Suppressor macrophage treated with lipopolysaccharide for 4 hours (primary cell): ENCODE data around the gene PRMT1.
A peak's percentile ranks its signal among the peaks of the same experiment; 100 is the strongest.

Experiments
- DNase-seq: peaks from one replicate; pipeline ENCODE4 v3.0.0-alpha.2; 2020

Gene PRMT1

DNA sequence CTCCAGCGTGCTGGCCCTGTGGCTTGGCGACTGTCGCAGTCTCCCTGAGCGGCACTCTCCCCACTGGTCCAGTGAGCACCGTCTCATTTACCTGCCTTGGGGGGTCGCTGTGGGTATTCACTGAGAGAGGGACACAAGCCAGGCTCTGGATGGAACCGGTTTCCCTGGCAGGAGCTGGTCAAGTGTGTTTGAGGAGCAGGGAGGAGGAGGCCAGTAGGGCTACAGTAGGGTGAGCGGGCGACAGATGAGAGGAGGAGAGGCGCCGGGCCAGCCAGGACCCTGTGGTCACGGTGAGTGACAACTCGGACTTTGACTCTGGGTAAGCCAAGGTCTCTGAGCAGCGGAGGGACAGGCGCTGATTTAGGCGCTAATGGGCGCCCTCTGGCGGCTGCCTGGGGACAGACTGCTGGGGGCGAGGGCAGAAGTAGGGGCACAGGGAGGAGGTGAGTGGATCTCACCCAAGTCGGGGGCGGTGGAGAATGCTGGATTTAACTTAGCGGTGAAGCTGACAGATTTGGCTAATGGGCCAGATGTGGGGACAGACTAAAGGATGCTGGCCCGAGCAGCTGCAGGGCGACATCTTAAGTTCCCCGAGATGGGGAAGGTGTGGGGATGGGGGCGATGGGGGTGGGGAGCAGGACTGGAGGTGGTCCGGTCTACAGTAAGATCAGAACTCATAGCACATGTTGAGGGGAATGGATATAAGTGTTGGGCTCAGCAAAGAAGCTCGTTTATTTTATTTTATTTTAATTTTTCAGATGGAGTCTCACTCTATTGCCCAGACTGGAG is 4.7 kb upstream of the PRMT1 start:
- peak; percentile 81 for DNase-seq

- peak; percentile 95 for DNase-seq
Measured at GRCh38 chr19:49676136-49676783, 811 bp upstream of the PRMT1 start.

DNA sequence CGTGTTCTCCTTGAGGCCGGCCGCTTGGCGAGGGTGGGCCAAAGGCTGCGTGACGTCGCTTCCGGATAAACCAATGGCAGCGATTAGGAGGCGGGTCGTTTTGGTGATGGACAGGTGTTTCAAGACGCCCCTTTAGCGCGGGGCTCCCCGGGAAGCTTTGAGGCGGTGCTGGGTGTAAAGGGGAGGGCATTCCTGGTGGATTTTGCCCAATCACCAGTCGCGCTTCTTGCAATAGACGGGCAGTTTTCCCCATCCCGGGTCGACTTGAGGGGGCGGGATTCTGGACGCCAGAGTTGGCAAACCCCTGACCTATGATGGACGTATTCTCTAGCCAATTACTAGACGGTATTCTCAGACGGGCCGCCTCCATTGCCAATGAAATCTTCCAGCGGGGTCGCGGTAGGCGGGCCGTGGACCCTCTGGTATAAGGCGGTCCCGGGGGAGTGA is 264 bp upstream of the PRMT1 start:
- DNase-seq = peak; percentile 100

DNA sequence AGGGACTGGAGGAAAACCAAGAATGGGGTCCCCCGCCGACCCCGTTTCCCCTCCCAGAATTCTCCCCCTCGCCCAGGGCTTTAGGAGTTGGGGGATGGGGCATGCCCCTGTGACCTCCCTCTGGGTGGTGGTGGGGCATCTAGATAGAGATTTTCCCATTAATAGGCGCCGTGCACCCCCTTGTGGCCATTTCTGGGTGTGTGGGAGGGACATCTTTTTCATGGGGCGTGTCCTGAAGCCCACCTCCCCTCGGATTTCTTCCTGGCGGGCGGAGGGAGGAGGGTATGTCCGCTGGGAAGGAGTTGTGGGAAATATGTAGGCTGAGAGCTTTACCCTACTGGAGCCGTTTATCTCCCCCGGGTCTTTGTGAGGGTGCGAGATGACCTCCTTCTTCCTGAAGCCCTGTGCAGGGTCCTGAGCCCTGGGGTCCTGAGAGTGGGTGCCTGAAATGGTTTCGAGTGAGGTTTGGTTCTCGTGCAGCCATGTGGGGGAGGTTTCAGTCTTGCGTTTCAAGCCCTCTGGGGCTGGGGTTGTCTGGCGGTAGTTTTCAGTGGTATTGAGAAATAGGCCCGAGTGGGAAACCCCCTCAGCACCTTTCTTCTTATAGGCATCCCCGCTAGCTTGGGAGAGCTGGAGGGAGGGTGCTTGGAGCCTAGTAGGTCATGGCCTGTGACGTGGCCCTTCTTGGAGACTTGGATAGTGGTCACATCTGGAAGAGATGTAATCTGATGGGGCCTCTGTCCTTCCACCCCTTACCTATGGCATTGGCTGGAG is 1.0 kb downstream of the PRMT1 start:
- DNase-seq = peak; percentile 78

DNA sequence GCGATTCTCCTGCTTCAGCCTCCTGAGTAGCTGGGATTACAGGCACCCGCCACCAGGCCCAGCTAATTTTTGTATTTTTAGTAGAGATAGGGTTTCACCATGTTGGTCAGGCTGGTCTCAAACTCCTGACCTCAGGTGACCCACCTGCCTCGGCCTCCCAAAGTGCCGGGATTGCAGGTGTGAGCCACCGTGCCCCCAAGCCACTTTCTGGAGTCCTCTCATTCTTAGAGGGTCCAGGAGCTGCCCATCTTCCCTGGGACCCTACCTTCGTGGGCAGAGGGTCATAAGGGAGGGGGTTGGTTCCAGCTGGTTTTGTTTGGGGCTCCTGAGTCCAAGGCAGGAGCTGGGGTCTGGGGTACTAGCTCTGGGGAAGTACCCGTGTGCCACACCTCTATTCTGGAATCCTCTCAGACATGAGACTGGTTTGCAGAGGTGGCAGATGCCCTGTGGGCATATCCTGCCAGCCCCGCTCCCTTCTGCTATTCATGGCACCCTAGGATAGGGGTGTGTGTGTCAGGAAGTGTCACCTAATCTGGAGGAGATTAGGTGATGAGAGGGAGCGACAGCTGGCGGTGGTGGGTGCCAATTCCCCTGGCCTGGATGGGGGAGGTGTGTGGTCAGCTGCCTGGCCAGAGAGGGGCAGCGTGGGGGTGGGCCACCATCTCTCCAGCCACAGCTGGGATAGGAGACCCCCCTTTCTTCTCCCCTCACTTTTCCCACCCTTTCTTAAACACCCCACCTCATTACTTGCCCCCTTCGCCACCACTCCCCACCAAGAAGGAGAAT is 2.1 kb downstream of the PRMT1 start:
- DNase-seq = no peak

DNA sequence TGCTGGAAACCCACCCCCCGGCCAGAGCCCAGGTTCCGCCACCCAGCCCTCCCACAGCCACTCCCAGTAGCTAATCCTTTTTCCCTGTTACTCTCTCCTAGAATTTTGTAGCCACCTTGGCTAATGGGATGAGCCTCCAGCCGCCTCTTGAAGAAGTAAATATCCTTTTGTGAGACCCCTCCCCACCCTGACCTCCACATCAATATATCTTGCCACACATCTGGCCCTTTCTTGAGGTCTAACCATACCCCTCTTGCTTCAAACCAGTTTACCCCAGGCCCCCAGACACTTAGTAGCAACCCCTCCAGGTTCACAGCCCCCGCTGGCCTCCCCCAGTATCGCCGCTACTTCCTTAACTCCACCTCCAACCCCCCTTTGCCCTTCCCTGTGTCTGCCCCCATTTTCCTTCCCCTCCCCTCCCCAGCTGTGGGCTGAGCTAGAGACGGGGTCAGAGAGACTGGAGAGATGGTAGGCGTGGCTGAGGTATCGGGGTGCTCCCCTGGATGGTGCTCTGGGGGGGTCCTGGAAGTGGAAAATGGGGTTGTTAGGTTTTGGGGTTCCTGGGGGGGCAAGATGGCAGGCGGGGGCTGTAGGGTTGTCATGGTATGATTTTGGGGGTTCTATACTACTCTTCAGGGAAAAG is 2.8 kb downstream of the PRMT1 start:
- no peak for DNase-seq

DNA sequence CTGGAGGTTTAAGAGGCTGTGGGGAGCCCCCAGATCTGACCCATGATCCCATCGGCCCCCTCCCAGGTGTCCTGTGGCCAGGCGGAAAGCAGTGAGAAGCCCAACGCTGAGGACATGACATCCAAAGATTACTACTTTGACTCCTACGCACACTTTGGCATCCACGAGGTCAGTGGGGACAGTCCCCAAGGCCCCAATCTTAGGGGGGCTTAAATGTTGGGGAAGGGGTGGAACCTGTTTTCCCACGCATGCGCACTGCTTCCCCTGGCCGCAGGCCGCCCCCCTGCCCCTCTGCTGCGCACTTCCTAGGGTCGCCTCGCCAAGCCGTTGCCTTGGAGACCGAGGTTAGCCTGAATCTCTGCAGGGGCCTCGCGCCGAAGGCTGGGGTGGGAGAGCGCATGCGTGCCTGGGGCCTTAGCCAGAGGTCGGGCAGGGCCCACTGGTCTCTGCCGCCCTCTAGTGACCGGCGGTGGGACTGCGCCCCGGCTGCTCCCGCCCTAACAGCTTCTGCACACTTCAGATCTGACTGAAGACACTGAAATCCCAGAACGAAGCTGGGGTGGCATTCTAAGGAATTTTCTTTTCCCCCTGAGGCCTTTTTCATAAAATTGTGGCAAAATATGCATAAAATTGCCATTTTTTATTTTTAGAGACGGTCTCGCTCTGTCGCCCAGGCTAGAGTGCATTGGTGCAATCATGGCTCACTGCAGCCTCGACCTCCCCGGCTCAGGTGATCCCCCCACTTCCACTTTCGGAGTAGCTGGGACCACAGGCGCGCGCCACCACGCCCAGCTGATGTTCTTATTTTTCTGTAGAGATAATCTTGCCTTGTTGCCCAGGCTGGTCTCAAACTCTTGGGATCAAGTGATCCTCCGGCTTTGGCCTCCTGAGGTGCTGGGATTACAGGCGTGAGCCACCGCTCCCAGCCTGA is 3.6 kb downstream of the PRMT1 start:
- peak; percentile 95 for DNase-seq

DNA sequence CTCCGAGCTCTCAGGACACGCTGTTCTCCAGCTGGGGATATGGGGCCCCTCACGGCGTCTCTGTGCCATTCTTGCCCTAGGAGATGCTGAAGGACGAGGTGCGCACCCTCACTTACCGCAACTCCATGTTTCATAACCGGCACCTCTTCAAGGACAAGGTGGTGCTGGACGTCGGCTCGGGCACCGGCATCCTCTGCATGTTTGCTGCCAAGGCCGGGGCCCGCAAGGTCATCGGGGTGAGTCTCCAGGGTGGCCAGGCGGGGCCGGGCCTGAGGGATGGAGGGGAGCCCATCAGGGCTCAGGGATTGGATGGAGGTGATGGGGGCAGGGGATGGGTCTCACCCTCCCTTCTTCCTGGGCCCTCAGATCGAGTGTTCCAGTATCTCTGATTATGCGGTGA is 4.8 kb downstream of the PRMT1 start:
- DNase-seq = no peak

DNA sequence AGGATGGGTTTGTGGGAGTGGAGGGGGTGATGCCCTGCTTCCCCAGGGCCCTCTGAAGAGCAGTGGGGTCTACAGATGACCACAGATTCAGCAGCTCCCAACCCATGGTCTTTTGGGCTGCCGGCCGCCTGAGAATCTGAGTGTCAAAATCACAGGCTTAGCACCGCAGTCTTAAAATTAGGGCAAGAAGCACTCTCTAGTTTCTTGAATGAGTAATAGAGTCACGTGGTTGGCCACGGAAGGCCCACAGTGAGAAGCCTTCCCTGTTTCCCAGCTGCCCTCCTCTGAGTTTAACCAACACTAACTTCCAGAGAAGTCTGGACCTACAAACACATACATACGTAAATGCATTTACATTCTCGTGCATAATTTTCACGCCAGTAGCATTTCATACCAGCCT is 5.2 kb downstream of the PRMT1 start:
- DNase-seq = no peak

- no peak for DNase-seq
Measured at GRCh38 chr19:49683814-49684250, 6.8 kb downstream of the PRMT1 start.

DNA sequence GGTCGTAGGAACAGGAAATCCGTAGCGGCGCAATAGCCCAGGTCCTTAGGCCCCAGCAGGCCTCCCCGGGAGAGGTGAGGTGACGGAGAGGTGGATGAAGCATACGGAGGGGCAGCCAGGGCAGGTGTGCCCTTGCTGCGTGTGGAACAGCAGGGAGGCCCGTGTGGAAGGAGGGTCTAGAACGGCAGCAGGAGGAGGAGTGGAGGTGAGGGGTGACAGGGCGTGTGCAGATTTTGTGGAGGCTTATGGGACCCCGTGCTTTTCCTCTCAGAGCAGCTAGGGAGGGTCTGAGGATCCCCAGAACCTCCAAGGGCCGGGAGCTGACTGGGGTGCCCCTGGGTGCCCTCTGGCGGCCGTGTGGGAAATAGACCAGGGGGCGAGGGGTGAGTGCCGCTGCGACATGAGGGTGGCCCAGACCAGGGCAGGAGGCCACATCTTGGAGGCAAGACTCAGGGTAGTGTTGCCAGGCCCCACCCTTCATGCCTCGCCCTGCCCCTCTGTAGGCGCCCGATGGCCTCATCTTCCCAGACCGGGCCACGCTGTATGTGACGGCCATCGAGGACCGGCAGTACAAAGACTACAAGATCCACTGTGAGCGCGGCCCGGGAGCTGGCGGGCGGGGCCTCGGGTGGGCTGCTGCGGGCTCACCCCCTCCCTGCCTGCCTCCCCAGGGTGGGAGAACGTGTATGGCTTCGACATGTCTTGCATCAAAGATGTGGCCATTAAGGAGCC is 7.3 kb downstream of the PRMT1 start:
- DNase-seq = no peak

DNA sequence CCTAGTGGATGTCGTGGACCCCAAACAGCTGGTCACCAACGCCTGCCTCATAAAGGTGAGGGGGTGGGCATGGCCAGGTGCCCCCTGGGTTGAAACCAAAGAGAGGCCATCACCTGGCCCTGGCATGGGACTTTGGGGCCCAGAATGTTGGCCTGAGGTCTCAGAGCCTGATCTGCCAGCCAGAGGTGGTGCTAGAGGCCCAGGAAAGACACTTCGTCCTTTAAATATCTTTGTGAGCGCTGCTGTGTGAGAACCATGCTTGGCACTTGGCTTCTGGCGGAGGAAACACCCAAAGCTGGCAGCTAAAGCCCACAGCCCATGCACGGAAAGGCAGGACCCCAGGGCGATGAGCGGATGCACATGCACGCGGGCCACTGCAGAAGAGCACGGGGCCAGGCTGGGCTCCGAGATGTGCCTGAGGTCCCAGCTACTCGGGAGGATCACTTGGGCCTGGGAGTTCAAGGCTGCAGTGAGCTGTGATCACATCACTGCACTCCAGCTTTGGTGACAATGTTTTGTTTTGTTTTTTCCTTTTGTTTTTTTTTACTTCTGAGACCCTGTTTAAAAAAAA is 8.0 kb downstream of the PRMT1 start:
- no peak for DNase-seq

DNA sequence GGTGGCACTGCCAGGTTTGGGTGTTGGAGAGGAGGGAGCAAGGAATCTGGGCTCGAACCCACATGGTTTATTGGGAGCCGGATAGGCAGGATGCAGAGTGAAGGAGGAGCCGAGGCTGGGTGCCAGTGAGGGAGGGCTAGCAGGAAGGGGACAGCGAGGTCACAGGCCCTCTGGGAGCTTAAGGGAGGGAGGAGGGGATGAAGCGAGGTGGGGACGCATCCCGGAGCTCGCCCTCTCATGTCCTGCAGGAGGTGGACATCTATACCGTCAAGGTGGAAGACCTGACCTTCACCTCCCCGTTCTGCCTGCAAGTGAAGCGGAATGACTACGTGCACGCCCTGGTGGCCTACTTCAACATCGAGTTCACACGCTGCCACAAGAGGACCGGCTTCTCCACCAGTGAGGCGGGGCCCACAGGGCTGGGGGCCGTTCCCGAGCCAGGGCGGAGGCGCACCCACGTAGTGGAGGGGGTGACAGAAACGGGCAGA is 8.8 kb downstream of the PRMT1 start:
- no peak for DNase-seq

GRCh38 chr19:49686503-49687088 is 9.5 kb downstream of the PRMT1 start:
- no peak for DNase-seq

DNA sequence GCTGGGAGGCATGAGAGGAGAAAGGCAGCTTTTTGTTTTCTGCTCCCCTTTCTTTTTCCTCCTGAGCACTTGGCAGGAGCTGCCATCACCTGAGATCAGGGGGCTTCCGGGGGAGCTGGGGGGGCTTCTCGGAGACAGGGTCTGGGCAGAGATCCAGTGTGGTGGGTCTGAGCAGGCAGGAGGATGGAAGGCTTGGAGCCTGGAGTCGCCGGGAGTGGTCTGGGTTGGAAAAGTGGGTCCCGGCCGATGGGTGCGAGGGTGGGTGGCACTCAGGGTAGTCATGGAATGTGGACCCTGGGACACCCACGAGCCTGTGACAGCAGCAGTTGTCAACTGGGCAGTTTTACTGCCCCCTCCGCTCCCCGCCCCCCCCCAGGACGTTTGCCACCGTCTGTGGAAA is 10.1 kb downstream of the PRMT1 start:
- DNase-seq = no peak

- DNase-seq = peak; percentile 46
Measured at GRCh38 chr19:49687566-49688316, 10.7 kb downstream of the PRMT1 start.

DNA sequence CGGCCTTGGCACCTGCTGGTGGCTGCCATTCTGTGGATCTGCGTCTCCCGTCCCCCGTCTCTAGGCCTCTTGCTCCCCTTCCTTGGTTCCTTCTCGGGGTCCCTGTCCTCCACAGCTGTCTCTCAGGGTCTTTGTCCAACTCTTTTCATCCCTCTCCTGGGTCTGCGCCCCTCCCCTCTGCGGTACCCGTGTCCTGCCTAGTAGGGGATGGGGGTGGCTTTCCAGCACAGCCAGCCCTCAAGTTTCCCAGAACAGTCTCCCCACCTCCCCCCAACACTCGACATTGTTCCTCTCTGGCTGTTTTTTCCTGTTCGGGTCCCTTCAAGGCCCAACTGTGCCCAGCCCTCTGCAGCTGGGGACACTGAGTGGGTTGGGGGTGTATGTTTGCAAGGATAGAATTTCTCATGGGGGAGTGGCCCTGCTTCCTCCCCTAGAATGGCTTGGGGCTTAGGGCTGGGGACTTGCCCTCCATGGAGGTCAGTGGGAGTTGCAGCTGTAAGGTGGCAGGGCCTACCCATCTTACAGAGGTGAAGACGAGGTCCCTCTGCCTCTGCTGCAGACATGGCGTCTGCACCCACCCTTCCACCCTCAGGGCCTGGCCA is 11.6 kb downstream of the PRMT1 start:
- no peak for DNase-seq
